Neural cell (in vitro differentiated cells): ENCODE results near the gene PGAP6.

ENCODE experiments used
- CTCF ChIP-seq: fragments of 450-650 bp; IDR thresholded peaks from 2 replicates; pipeline ENCODE4 v1.5.1; 2014; ENCODE audit warnings: antibody characterized with exemption, mild to moderate bottlenecking, moderate library complexity; ENCODE audit not compliant: poor library complexity, severe bottlenecking
- EP300 ChIP-seq: fragments of 450-650 bp; conservative IDR thresholded peaks from 2 replicates; pipeline ENCODE4 v1.6.1; 2014; ENCODE audit warnings: antibody characterized with exemption, mild to moderate bottlenecking, moderate library complexity; ENCODE audit not compliant: poor library complexity, severe bottlenecking
- EZH2 ChIP-seq: fragments of 200-600, 300-800 bp; shearing (Covaris generic), sonication (generic); IDR thresholded peaks from 2 replicates; pipeline ENCODE4 v1.6.1; 2014; ENCODE audit warnings: antibody characterized with exemption, low read length, borderline replicate concordance, mild to moderate bottlenecking; ENCODE audit not compliant: insufficient read depth, poor library complexity, severe bottlenecking
- POLR2AphosphoS5 ChIP-seq: IDR thresholded peaks from 2 replicates; pipeline ENCODE4 v1.6.1; 2012
- RAD21 ChIP-seq: fragments of 450-650 bp; conservative IDR thresholded peaks from 2 replicates; pipeline ENCODE4 v1.6.1; 2014; ENCODE audit warnings: antibody characterized with exemption, mild to moderate bottlenecking, moderate library complexity

- TF ChIP-seq POLR2AphosphoS5 (no peak), CTCF (no peak), EP300 (no peak), EZH2 (no peak), RAD21 (no peak)
Observed at GRCh38 chr16:427250-427649, 45.5 kb upstream of the PGAP6 start.
